Neuronal stem cell (in vitro differentiated cells): ENCODE data around the gene OCIAD1.

Experiments used
- DNase-seq: peaks from one replicate; pipeline ENCODE4 v3.0.0-alpha.2; 2013; ENCODE audit warnings: low spot score
- H2AFZ ChIP-seq: one replicate; pipeline ENCODE4 v1.6.1; 2013; ENCODE audit warnings: mild to moderate bottlenecking, low read length, inconsistent platforms
- H2AK5ac ChIP-seq: 2 replicates; pipeline ENCODE4 v1.6.1; 2013; ENCODE audit warnings: low read depth, mild to moderate bottlenecking, inconsistent platforms, low read length, moderate library complexity, mixed read lengths
- H2BK120ac ChIP-seq: 2 replicates; pipeline ENCODE4 v1.6.1; 2013; ENCODE audit warnings: low read depth, mild to moderate bottlenecking, inconsistent platforms, low read length, moderate library complexity, mixed read lengths
- H2BK12ac ChIP-seq: one replicate; pipeline ENCODE4 v1.6.1; 2013; ENCODE audit warnings: low read length, inconsistent platforms
- H2BK15ac ChIP-seq: 2 replicates; pipeline ENCODE4 v1.6.1; 2013; ENCODE audit warnings: mild to moderate bottlenecking, low read length, inconsistent platforms, mixed read lengths
- H2BK5ac ChIP-seq: one replicate; pipeline ENCODE4 v1.6.1; 2013; ENCODE audit warnings: inconsistent platforms, mild to moderate bottlenecking, low read length, moderate library complexity
- H3K14ac ChIP-seq: one replicate; pipeline ENCODE4 v1.6.1; 2013; ENCODE audit warnings: low read length, inconsistent platforms
- H3K18ac ChIP-seq: 2 replicates; pipeline ENCODE4 v1.6.1; 2013; ENCODE audit warnings: low read length, inconsistent platforms
- H3K23ac ChIP-seq: 2 replicates; pipeline ENCODE4 v1.6.1; 2013; ENCODE audit warnings: low read depth, mild to moderate bottlenecking, mixed read lengths, low read length, inconsistent platforms; ENCODE audit not compliant: poor library complexity
- H3K27ac ChIP-seq: replicated peaks from 3 replicates; pipeline ENCODE4 v1.5.1; 2013; ENCODE audit warnings: low read length, inconsistent platforms
- H3K27me3 ChIP-seq, 3 experiments: 2 replicates each; pipeline ENCODE4 v1.6.1; 2013; ENCODE audit warnings: low read length in 3 of 3, mild to moderate bottlenecking in 2 of 3, inconsistent platforms in 1 of 3, low read depth in 1 of 3, mixed read lengths in 1 of 3, moderate library complexity in 1 of 3; ENCODE audit not compliant: control insufficient read depth in 3 of 3, insufficient read depth in 3 of 3
- H3K36me3 ChIP-seq, 2 donors: replicated peaks in 1 of 2; 2 replicates each; pipeline ENCODE4 v1.6.1; 2013; ENCODE audit warnings: low read length in 2 of 2; ENCODE audit not compliant: control insufficient read depth in 2 of 2, insufficient read depth in 2 of 2
- H3K4ac ChIP-seq: 2 replicates; pipeline ENCODE4 v1.6.1; 2013; ENCODE audit warnings: inconsistent platforms, mild to moderate bottlenecking, low read length, moderate library complexity
- H3K4me1 ChIP-seq, 2 donors: 1 replicate in 1 of 2; 2 replicates in 1 of 2; pipeline ENCODE4 v1.6.1; 2013; ENCODE audit warnings: low read length in 2 of 2, low read depth in 1 of 2; ENCODE audit not compliant: control insufficient read depth in 2 of 2, insufficient read depth in 1 of 2
- H3K4me2 ChIP-seq: one replicate; pipeline ENCODE4 v1.6.1; 2013; ENCODE audit warnings: mild to moderate bottlenecking, low read length, inconsistent platforms; ENCODE audit not compliant: insufficient read depth, poor library complexity, severe bottlenecking
- H3K4me3 ChIP-seq, 2 donors: 2 replicates each; pipeline ENCODE4 v1.5.1; 2013; ENCODE audit warnings: low read length in 2 of 2, mild to moderate bottlenecking in 2 of 2, inconsistent platforms in 1 of 2, moderate library complexity in 1 of 2
- H3K79me1 ChIP-seq: one replicate; pipeline ENCODE4 v1.6.1; 2013; ENCODE audit warnings: low read depth, mild to moderate bottlenecking, inconsistent platforms, low read length, moderate library complexity
- H3K9ac ChIP-seq: one replicate; pipeline ENCODE4 v1.6.1; 2013; ENCODE audit warnings: mild to moderate bottlenecking, low read depth, low read length, inconsistent platforms; ENCODE audit not compliant: poor library complexity
- H3K9me3 ChIP-seq, 2 donors: replicated peaks in 1 of 2; 2 replicates each; pipeline versions ENCODE3 to v1.6.1; 2013; ENCODE audit warnings: low read length in 2 of 2, mild to moderate bottlenecking in 2 of 2, inconsistent platforms in 1 of 2, low read depth in 1 of 2, mixed read lengths in 1 of 2, moderate library complexity in 1 of 2; ENCODE audit not compliant: control insufficient read depth in 2 of 2, insufficient read depth in 1 of 2
- H4K8ac ChIP-seq: one replicate; pipeline ENCODE4 v1.6.1; 2013; ENCODE audit warnings: low read depth, mild to moderate bottlenecking, inconsistent platforms, low read length, moderate library complexity
- H4K91ac ChIP-seq: one replicate; pipeline ENCODE4 v1.6.1; 2013; ENCODE audit warnings: low read length, low read depth, mild to moderate bottlenecking, inconsistent platforms; ENCODE audit not compliant: poor library complexity
- WGBS, 2 donors: extraction: QIAGEN DNeasy Blood & Tissue Kit; methylation state at CpG; one replicate each; pipeline ENCODE4 v1.1.7; 2013; ENCODE audit warnings: missing lambda C conversion rate in 2 of 2, mixed read lengths in 1 of 2; ENCODE audit not compliant: insufficient read length in 2 of 2, insufficient replicate concordance in 1 of 2; ENCODE audit errors: extremely low coverage in 2 of 2; 5-methylcytosine and 5-hydroxymethylcytosine counted together

Gene OCIAD1

GRCh38 chr4:48854982-48855381 lies 24.1 kb downstream of the OCIAD1 start:
- H4K8ac ChIP-seq, result no peak overlapping the region
- H2AFZ ChIP-seq, result no peak overlapping the region
- no peak overlapping the region for H3K4me3 ChIP-seq
- H3K9me3 ChIP-seq, result no peaks in the 10 kb centered on the region
- DNase-seq, result no peak
- H3K27me3 ChIP-seq, result no peaks in the 10 kb centered on the region
- no peak overlapping the region for H3K4me2 ChIP-seq
- H2BK120ac ChIP-seq, result no peak overlapping the region
- H3K23ac ChIP-seq, result no peak overlapping the region
- no peak overlapping the region for H3K18ac ChIP-seq
- no peaks in the 10 kb centered on the region for H3K79me1 ChIP-seq
- no peak overlapping the region for H2BK12ac ChIP-seq
- peaks cover 13 to 98% of the 10 kb centered on the region in 2 donors for H3K36me3 ChIP-seq
- H3K4me1 ChIP-seq, result no peaks in the 10 kb centered on the region
- no peak overlapping the region for H3K4ac ChIP-seq
- no peak overlapping the region for H3K9ac ChIP-seq
- no peak overlapping the region for H4K91ac ChIP-seq
- H2BK5ac ChIP-seq, result no peak overlapping the region
- no peak overlapping the region for H2BK15ac ChIP-seq
- H2AK5ac ChIP-seq, result no peak overlapping the region
- H3K27ac ChIP-seq, result no peak overlapping the region
- no peak overlapping the region for H3K14ac ChIP-seq
- WGBS, 2 donors, result no CpG with 5 or more reads among the region's 2 CpGs

GRCh38 chr4:48858130-48858529 lies 27.2 kb downstream of the OCIAD1 start:
- DNase-seq, result no peak
- Histone ChIP-seq H2BK15ac (no peak overlapping the region), H3K36me3 (peaks cover 7 to 90% of the 10 kb centered on the region in 2 donors), H3K18ac (no peak overlapping the region), H2BK5ac (no peak overlapping the region), H3K27ac (no peak overlapping the region), H2BK12ac (no peak overlapping the region), H3K4ac (no peak overlapping the region), H3K9me3 (no peaks in the 10 kb centered on the region), H3K9ac (no peak overlapping the region), H4K8ac (no peak overlapping the region), H3K4me1 (no peaks in the 10 kb centered on the region), H3K4me2 (no peak overlapping the region), H4K91ac (no peak overlapping the region), H3K4me3 (no peak overlapping the region), H3K79me1 (no peaks in the 10 kb centered on the region), H3K27me3 (no peaks in the 10 kb centered on the region), H2AFZ (no peak overlapping the region), H3K14ac (no peak overlapping the region), H2BK120ac (no peak overlapping the region), H2AK5ac (no peak overlapping the region), H3K23ac (no peak overlapping the region)
- WGBS, 2 donors, result no CpG with 5 or more reads among the region's 7 CpGs

DNA sequence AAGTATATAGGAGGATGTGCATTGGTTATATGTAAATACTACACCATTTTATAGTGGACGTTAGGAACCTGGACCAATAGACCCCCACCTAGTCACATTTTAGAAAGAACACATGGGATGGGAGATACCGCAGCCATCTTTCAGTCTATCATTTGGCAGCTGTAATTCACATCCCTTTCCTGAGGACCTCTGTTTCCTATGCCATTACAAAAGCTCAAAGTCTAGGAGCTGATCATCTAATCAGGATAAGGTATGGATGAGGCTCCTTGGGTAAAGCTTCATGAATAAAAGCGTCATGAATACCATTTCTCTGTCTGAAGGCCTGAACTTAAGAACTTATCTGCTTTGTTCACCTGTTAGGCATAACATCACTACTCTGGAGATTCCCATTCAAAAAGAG lies 31.1 kb downstream of the OCIAD1 start:
- no peaks in the 10 kb centered on the region for H3K9me3 ChIP-seq
- H3K4ac ChIP-seq, result no peak overlapping the region
- no peak overlapping the region for H3K4me3 ChIP-seq
- no peak overlapping the region for H3K18ac ChIP-seq
- no peak overlapping the region for H2BK12ac ChIP-seq
- H2BK15ac ChIP-seq, result no peak overlapping the region
- no peak for DNase-seq
- H3K14ac ChIP-seq, result no peak overlapping the region
- no peak overlapping the region for H4K8ac ChIP-seq
- no peak overlapping the region for H2BK5ac ChIP-seq
- H3K36me3 ChIP-seq, result peaks cover 7 to 52% of the 10 kb centered on the region in 2 donors
- H4K91ac ChIP-seq, result no peak overlapping the region
- H2BK120ac ChIP-seq, result no peak overlapping the region
- no peak overlapping the region for H2AK5ac ChIP-seq
- H3K4me1 ChIP-seq, result no peaks in the 10 kb centered on the region
- no peaks in the 10 kb centered on the region for H3K79me1 ChIP-seq
- H3K27ac ChIP-seq, result no peak overlapping the region
- no peaks in the 10 kb centered on the region for H3K27me3 ChIP-seq
- H3K23ac ChIP-seq, result no peak overlapping the region
- WGBS, 2 donors, result no CpG with 5 or more reads among the region's 3 CpGs
- no peak overlapping the region for H3K9ac ChIP-seq
- no peak overlapping the region for H2AFZ ChIP-seq
- H3K4me2 ChIP-seq, result no peak overlapping the region

DNA sequence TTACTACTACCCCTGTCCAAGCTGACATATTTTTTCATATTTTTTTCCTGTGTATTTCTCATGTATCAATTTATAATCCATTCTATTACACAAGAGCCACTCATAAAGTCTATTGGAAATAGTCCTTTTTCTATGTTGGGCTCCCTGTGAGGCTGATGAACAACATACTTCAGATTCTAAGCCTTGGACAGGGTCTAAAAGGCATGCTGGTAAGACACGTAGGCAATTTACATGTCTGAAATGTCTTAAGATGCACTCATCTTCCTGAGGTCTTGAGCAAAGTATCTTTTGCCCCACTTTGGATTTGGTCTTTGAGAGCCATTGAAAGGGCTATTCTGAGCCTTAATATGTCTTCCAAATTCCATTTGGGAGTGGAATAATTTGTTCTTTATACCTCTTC lies 31.8 kb downstream of the OCIAD1 start:
- Histone ChIP-seq H2AFZ (no peak overlapping the region), H3K18ac (no peak overlapping the region), H3K9ac (no peak overlapping the region), H3K4me1 (no peaks in the 10 kb centered on the region), H3K9me3 (no peaks in the 10 kb centered on the region), H2BK120ac (no peak overlapping the region), H2BK5ac (no peak overlapping the region), H3K23ac (no peak overlapping the region), H3K27me3 (no peaks in the 10 kb centered on the region), H3K79me1 (no peaks in the 10 kb centered on the region), H3K14ac (no peak overlapping the region), H3K4ac (no peak overlapping the region), H2AK5ac (no peak overlapping the region), H3K4me3 (no peak overlapping the region), H2BK12ac (no peak overlapping the region), H2BK15ac (no peak overlapping the region), H3K4me2 (no peak overlapping the region), H4K8ac (no peak overlapping the region), H4K91ac (no peak overlapping the region), H3K27ac (no peak overlapping the region), H3K36me3 (peaks cover 6 to 46% of the 10 kb centered on the region in 2 donors)
- DNase-seq, result no peak
- no CpG with 5 or more reads among the region's 1 CpG for WGBS, 2 donors
